ENCODE data around the gene SIRT6. TPM values are rescaled to one million over a fixed set of nuclear protein-coding genes. Genes with fewer than 3 reads are reported as not detected.
A peak's percentile ranks its signal among the peaks of the same experiment; 100 is the strongest.
"Not testable (repeated sequence)": the region's sequence is repeated elsewhere in the genome, so short reads cannot be mapped to it uniquely, and the experiment has no call there.

The SIRT6 gene
- total RNA-seq, 1 donor from 2014 or later = 18.1 TPM

DNA sequence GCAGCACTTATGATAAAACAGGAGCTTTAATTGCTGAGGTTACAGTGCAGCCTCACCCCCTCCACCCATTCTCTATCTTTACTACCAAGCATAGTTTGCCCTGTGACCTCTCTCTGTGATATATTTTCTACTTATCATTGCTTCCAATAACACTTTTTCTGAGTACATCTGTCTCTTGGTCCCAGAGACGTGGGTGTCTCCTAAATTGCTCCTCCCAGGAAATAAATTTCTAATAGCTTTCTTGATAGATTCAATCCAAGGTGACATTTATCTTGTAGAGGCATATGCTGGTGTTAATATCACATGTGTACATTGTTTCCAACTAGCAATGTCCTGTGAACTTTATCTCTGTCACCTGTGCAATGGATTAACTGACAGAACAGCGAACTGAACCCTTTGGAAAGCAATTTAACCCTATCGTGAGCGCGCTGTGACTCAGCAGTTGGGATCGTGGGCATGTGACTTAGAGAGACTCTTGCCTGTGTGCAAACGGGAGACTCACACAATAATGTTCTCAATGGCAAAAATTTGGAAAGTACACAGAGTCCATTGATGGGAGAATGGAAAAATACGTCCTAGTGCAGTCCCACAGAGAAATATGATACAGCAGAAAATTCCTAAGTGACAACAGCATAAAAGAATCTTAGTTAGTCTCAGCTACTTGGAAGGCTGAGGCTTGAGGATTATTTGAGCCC is 51.5 kb downstream of the SIRT6 start:
- Histone ChIP-seq H3K27ac (no peak overlapping the region), H3K4me3 (no peak overlapping the region), H3K36me3 (no peaks in the 10 kb centered on the region), H3K27me3 (ENCODE audit: low read depth) (no peaks in the 10 kb centered on the region), H3K4me1 (no peaks in the 10 kb centered on the region), H3K9me3 (no peaks in the 10 kb centered on the region)
- no peak for ATAC-seq
- intact Hi-C loops (cut with DNase I) = no loop called here
- TF ChIP-seq, protein P1, sequence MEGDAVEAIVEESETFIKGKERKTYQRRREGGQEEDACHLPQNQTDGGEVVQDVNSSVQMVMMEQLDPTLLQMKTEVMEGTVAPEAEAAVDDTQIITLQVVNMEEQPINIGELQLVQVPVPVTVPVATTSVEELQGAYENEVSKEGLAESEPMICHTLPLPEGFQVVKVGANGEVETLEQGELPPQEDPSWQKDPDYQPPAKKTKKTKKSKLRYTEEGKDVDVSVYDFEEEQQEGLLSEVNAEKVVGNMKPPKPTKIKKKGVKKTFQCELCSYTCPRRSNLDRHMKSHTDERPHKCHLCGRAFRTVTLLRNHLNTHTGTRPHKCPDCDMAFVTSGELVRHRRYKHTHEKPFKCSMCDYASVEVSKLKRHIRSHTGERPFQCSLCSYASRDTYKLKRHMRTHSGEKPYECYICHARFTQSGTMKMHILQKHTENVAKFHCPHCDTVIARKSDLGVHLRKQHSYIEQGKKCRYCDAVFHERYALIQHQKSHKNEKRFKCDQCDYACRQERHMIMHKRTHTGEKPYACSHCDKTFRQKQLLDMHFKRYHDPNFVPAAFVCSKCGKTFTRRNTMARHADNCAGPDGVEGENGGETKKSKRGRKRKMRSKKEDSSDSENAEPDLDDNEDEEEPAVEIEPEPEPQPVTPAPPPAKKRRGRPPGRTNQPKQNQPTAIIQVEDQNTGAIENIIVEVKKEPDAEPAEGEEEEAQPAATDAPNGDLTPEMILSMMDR (IDR thresholded peaks at IDR 0.05) = no peak
- DNase-seq = no peak

DNA sequence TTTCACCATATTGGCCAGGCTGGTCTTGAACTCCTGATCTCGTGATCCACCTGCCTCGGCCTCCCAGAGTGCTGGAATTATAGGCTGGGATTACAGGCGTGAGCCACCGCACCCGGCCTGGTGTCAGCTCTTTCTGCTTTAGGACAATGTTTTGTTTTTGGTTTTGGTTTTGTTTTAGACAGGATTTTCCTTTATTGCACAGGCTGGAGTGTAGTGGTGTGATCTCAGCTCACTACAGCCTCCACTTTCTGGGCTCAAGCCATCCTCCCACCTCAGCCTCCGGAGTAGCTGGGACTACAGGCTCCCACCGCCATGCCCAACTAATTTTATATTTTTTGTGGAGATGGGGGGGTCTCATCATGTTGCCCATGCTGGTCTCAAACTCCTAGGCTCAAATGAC is 53.3 kb downstream of the SIRT6 start:
- H3K4me3 ChIP-seq; H3K27me3 ChIP-seq (ENCODE audit: low read depth); H3K9me3 ChIP-seq; ATAC-seq; H3K36me3 ChIP-seq; H3K4me1 ChIP-seq; H3K27ac ChIP-seq; intact Hi-C loops (cut with DNase I); DNase-seq: not testable (repeated sequence)

GRCh38 chr19:4127322-4127721 is 55.0 kb downstream of the SIRT6 start:
- H3K4me3 ChIP-seq; H3K27me3 ChIP-seq (ENCODE audit: low read depth); H3K27ac ChIP-seq; H3K9me3 ChIP-seq; ATAC-seq; intact Hi-C loops (cut with DNase I); H3K36me3 ChIP-seq; DNase-seq: not testable (repeated sequence)
- H3K4me1 ChIP-seq = peaks cover 17% of the 10 kb centered on the region

DNA sequence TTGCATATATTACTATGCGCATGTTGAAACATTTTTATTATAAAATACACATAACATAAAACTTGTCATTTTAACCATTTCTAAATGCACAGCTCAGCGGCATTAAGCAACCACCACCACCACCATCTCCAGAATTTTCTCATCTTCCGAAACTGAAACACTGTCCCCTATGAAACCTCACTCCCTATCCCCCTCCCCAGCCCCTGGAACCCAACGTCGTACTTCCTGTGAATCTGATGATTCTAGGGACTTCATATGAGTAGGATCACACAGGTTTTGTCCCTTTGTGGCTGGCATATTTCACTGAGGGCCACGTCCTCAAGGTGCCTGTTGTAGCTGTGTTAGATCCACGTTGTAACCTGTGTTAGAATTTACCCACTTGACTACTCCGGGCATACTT is 57.7 kb downstream of the SIRT6 start:
- Histone ChIP-seq H3K27ac (no peak overlapping the region), H3K27me3 (ENCODE audit: low read depth) (no peaks in the 10 kb centered on the region), H3K36me3 (peaks cover 5% of the 10 kb centered on the region), H3K9me3 (no peaks in the 10 kb centered on the region), H3K4me1 (peaks cover 22% of the 10 kb centered on the region), H3K4me3 (peak overlapping the region; percentile 64)
- intact Hi-C loops (cut with DNase I) = no loop called here
- DNase-seq (no peak), ATAC-seq (peak in 1 of 2 donors; percentile 32)
- TF ChIP-seq, protein P1 (IDR thresholded peaks at IDR 0.05) = no peak

Other genes starting within 250 kb of the SIRT6 start
- not detected for gene NMRK2, start 249.5 kb downstream of the SIRT6 start, total RNA-seq
- 50.5 TPM for gene DAPK3, start 211.5 kb downstream of the SIRT6 start, total RNA-seq
- gene EEF2, start 197.1 kb downstream of the SIRT6 start, total RNA-seq = 1,984 TPM
- 27.6 TPM for gene PIAS4, start 174.8 kb downstream of the SIRT6 start, total RNA-seq
- 51.9 TPM for gene ZBTB7A, start 115.7 kb downstream of the SIRT6 start, total RNA-seq
- gene MAP2K2, start 58.4 kb downstream of the SIRT6 start, total RNA-seq = 125 TPM
- gene CREB3L3, start 28.9 kb downstream of the SIRT6 start, total RNA-seq = not detected
- gene ANKRD24, start 126 bp upstream of the SIRT6 start, total RNA-seq = 1.9 TPM
- 1.7 TPM for gene EBI3, start 47.0 kb upstream of the SIRT6 start, total RNA-seq
- gene YJU2, start 64.5 kb upstream of the SIRT6 start, total RNA-seq = 16.7 TPM
- gene SHD, start 96.7 kb upstream of the SIRT6 start, total RNA-seq = not detected
- 1.7 TPM for gene TMIGD2, start 119.8 kb upstream of the SIRT6 start, total RNA-seq
- gene FSD1, start 122.0 kb upstream of the SIRT6 start, total RNA-seq = 0.62 TPM
- gene STAP2, start 156.3 kb upstream of the SIRT6 start, total RNA-seq = 11.8 TPM
- gene MPND, start 161.0 kb upstream of the SIRT6 start, total RNA-seq = 41.2 TPM
- gene SH3GL1, start 218.0 kb upstream of the SIRT6 start, total RNA-seq = 44.3 TPM
- 7.2 TPM for gene CHAF1A, start 220.1 kb upstream of the SIRT6 start, total RNA-seq